GM21528 (cell line): ENCODE data around the gene BSND.
"Not testable (repeated sequence)": the region's sequence is repeated elsewhere in the genome, so short reads cannot be mapped to it uniquely, and the experiment has no call there.

Experiments used
- ATAC-seq: cut with Tn5 transposase; IDR thresholded peaks from one replicate; pipeline ENCODE4 v1.9.1; 2021; ENCODE audit warnings: mild to moderate bottlenecking, moderate library complexity; ENCODE audit not compliant: unreplicated experiment, low FRiP score

BSND gene

GRCh38 chr1:54998677-54999076 is at the start of gene BSND:
BSND (plus strand) TSS chr1:54998933; CDS start chr1:54999187, 254 bp downstream.
- ATAC-seq: no peak

- no peak for ATAC-seq
Observed at GRCh38 chr1:54949053-54949452, 49.7 kb upstream of the BSND start.

- no peak for ATAC-seq
Observed at GRCh38 chr1:54950006-54950368, 48.7 kb upstream of the BSND start.

GRCh38 chr1:54950369-54951163 is 48.2 kb upstream of the BSND start:
- no peak for ATAC-seq

GRCh38 chr1:54951810-54952226 is 46.9 kb upstream of the BSND start:
- no peak for ATAC-seq

DNA sequence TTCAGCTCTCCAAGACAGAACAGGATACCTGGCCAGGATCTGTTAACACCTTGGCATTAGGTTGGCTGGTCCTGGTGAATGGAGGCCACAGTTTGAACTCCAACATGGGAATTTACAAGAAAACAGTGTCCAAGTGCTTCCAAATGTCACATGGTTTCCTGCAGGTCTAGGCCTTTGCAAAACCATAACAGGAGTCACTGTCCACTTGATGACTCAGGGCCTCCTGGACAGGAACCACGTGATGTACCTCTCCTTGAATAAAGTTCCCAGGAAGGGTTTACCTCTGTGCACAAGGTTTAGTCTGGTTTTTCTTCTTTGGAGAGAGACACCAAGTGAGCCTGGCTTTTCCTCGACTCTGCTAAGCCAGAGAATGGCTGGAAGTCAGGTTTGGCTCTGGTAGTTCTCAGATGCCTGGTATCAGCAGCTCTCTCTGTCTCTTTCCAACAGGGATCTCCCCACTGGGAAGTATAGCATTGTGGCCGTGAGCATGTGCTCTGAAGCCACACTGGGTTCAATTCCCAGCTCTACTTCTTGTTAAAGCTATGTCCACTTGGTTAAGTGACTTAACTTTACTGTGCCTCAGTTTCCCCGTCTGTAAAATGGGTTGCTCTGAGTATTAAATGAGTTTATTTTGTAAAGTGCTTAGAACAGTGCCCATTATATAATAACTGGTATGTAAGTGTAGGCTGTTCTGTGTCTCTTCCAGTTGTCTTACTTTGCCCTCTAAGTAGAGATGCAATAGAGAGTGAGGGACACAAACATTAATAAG is 45.6 kb upstream of the BSND start:
- no peak for ATAC-seq

DNA sequence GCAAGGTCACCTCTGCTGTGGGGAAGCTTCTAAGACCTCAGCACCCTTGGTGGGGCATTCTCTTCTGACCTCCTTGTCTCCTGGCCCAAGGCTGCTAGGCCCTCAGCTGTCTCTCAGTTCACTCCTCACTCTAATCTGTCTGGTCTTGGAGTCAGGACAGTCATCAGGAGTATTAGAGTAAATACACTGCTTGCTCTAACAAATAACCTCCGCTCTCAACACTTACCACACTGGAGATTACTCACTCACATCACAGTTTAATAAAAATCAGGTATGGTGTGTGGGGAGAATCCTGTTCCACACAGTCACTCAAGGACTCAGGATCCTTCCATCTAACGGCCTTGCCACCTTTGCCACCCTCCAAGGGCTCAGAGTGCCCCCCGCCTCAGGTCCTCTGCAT is 44.9 kb upstream of the BSND start:
- no peak for ATAC-seq

DNA sequence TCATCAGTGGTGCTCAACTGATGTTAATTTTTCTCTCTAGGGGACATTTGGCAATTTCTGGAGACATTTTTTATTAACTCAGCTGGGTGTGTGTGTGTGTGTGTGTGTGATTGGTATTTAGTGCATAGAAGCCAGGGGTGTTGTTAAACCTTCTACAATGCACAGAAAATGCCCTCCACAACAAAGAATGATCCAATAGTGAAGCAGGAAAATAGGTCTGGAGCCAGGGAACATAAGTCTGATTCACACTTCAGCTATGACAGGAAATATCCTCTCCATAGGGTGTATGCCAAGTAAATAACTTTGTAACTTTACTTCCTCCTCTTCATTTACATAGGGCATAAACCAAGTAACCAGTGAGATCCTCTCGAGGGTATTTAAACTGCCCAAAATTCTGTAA is 43.4 kb upstream of the BSND start:
- no peak for ATAC-seq

- no peak for ATAC-seq
Observed at GRCh38 chr1:54956726-54957125, 42.0 kb upstream of the BSND start.

GRCh38 chr1:54959241-54959640 is 39.5 kb upstream of the BSND start:
- ATAC-seq: no peak

- no peak for ATAC-seq
Observed at GRCh38 chr1:54962612-54963395, 35.9 kb upstream of the BSND start.

DNA sequence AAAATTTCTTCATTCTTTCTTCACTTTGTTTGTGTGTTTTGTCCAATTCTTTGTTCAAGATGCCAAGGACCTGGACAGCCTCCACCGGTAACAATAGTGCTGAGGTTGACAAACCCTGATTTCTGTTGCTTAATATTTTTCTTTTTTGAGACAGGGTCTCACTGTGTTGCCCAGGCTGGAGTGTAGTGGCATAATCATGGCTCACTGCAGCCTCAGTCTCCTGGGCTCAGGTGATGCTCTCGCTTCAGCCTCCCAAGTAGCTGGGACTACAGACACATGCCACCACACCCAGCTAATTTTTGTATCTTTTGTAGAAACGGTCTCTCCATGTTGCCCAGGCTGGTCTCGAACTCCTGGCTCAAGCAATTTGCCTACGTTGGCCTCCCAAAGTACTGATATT is 34.9 kb upstream of the BSND start:
- ATAC-seq: not testable (repeated sequence)

DNA sequence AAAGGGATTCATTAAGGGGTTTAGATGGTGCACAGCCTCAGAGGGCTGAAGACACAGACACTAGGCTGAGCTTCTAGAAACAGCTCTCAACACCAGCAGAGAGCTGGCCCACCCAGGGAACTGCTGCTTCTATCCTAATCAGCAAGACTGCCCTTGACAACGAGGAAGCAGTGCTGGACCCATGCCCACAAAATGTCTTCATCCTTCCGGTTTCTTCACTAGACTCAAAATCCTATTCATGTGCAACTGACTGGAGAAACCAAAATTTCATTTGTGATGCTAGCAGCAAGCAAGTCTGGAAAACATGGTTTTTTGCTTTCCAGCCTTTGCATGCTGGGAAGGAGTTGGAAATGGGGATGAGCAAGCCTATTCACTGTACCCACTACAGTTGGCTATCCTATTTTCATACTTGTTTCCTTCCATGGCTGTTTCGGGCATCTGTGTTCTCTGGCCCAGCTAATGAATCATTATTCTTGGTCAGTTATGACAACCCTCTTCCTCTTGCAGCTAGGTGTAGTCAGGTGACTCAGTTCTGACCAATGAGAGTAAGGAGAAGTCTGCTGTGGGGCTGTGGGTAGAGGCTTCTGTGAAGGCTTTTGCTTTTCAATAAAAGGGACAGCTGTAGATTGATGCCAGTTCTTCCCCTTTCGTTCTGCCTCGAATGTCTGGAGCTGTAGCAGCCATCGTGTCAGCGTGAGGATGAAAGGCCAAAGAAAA is 33.0 kb upstream of the BSND start:
- ATAC-seq: peak; percentile 75

GRCh38 chr1:54967372-54967771 is 31.4 kb upstream of the BSND start:
- no peak for ATAC-seq

DNA sequence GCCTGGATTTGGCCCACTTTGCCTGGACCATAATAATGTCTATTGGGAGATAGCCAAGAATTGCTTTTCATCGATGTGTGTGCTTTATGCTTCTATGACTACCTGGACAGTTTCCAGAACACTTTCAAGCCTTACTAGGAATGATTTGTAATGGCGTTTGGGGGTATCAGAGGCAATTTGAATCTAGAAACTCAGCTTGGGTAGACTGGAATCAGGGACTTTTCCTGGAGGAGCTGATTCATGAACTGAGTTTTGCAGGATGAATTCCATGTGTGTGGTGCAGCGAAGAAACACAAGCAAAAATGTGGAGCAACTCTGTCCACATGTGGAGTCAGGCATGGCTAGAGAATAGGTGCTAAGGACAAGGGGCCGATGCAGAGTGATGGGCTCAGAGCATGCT is 30.2 kb upstream of the BSND start:
- ATAC-seq: no peak

DNA sequence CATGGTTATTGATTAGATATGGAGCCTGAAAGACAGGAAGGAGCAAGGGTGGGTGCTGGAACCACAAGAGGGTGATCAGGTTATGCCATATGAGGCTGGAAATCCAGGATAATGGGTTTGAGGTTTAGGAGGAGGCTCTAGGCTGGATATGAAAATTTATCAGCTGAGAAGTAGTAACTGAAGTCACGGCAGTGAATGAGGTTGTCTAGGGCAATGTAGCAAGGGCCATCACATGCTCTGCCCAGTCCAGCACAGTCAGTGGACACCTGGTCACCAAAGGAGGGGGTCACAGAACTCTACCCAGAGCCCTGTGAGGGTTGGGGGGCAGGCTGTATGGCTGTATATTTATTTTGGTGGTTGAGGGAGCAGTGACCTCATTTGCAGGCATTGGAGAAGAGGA is 28.9 kb upstream of the BSND start:
- no peak for ATAC-seq

- no peak for ATAC-seq
Observed at GRCh38 chr1:54970901-54971300, 27.8 kb upstream of the BSND start.

GRCh38 chr1:54971317-54971791 is 27.4 kb upstream of the BSND start:
- peak; percentile 71 for ATAC-seq

DNA sequence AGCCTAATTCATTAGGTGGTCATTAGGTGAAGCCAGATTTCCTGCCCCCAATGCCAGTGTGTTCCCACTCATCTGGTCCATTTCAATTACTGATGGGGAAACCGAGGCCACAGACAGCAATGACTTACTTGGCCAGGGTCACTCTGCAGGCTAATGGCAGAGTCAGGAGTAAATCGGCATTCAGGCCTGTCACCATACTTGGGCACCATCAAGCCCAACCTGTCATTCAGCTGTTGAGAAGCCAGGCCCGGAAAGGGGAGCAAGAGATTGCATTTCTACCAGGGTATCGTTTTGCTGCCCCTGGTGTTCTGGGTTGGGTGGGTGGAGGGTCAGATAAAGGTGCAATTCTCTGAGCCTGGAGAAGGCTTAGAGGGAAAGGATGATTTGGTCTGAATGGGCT is 26.3 kb upstream of the BSND start:
- no peak for ATAC-seq

DNA sequence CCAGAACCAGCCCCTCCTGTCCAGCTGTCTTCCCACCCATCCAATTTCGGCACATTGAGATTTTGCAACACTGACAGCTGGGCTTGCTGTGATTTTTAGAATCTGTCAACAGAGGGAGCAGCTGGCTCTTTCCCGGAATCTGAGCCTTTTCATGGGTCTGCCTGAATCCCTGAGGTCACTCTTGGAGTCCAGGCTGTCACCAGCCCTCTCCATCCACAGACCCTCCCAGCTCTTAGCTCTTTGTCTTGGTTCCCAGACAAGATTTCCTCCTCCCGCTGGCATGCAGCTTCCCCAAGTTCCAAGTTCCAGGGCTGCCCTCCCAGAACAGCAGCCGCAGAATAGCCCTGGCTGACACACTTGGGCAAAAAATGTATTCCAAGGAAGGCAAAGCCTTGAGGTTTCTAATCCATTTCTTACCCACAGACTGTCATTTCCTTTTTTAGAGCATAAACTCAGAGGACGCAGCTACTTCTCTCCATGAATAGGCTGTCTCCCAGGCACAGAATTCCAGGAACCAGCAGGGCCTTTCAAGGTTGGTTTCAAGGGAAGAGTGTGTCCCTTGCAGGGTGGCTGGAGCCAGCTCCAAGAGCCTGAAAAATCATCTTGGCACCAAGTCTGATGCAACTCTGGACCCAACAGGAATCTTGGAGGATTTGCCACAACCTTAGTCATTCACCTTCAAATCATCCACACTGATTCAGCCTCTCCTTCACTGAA is 25.4 kb upstream of the BSND start:
- ATAC-seq: no peak
